ENCODE data around the gene VCAN.

VCAN gene

GRCh38 chr5:83538786-83539462 is 67.4 kb downstream of the VCAN start:
- no peaks in the 10 kb centered on the region for H3K9me3 ChIP-seq (ENCODE audit: control insufficient read depth, insufficient read depth, low read depth, low read length)
- no peak overlapping the region for H3K27ac ChIP-seq (ENCODE audit: low read depth, low read length)

DNA sequence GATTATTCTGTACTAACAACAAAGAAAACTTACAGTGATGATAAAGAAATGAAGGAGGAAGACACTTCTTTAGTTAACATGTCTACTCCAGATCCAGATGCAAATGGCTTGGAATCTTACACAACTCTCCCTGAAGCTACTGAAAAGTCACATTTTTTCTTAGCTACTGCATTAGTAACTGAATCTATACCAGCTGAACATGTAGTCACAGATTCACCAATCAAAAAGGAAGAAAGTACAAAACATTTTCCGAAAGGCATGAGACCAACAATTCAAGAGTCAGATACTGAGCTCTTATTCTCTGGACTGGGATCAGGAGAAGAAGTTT is 67.9 kb downstream of the VCAN start:
- no peak overlapping the region for H3K27ac ChIP-seq (ENCODE audit: low read depth, low read length)
- H3K36me3 ChIP-seq (ENCODE audit: control insufficient read depth, insufficient read depth, low read length): peaks cover 83% of the 10 kb centered on the region
- no peaks in the 10 kb centered on the region for H3K4me1 ChIP-seq (ENCODE audit: control insufficient read depth, insufficient read depth, low read length)
- H3K9ac ChIP-seq (ENCODE audit: low read length): no peak overlapping the region
- H3K27me3 ChIP-seq (ENCODE audit: control insufficient read depth, insufficient read depth, low read length): no peaks in the 10 kb centered on the region
- no peaks in the 10 kb centered on the region for H3K9me3 ChIP-seq (ENCODE audit: control insufficient read depth, insufficient read depth, low read depth, low read length)
- H3K4me3 ChIP-seq (ENCODE audit: low read depth, low read length): no peak overlapping the region

More at GRCh38 chr5:83538786-83539462, 67.4 kb downstream of the VCAN start:
- Histone ChIP-seq H3K4me3 (ENCODE audit: low read depth, low read length) (no peak overlapping the region), H3K27me3 (ENCODE audit: control insufficient read depth, insufficient read depth, low read length) (no peaks in the 10 kb centered on the region), H3K36me3 (ENCODE audit: control insufficient read depth, insufficient read depth, low read length) (peaks cover 78% of the 10 kb centered on the region), H3K9ac (ENCODE audit: low read length) (no peak overlapping the region), H3K4me1 (ENCODE audit: control insufficient read depth, insufficient read depth, low read length) (no peaks in the 10 kb centered on the region)

DNA sequence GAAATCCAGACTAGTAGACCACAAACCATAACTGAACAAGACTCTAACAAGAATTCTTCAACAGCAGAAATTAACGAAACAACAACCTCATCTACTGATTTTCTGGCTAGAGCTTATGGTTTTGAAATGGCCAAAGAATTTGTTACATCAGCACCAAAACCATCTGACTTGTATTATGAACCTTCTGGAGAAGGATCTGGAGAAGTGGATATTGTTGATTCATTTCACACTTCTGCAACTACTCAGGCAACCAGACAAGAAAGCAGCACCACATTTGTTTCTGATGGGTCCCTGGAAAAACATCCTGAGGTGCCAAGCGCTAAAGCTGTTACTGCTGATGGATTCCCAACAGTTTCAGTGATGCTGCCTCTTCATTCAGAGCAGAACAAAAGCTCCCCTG is 68.6 kb downstream of the VCAN start:
- no peak overlapping the region for H3K27ac ChIP-seq (ENCODE audit: low read depth, low read length)

GRCh38 chr5:83540783-83541182 is 69.2 kb downstream of the VCAN start:
- no peaks in the 10 kb centered on the region for H3K4me1 ChIP-seq (ENCODE audit: control insufficient read depth, insufficient read depth, low read length)
- H3K27ac ChIP-seq (ENCODE audit: low read depth, low read length): no peak overlapping the region
- H3K36me3 ChIP-seq (ENCODE audit: control insufficient read depth, insufficient read depth, low read length): peaks cover 91% of the 10 kb centered on the region
- no peak overlapping the region for H3K9ac ChIP-seq (ENCODE audit: low read length)
- no peak overlapping the region for H3K4me3 ChIP-seq (ENCODE audit: low read depth, low read length)
- H3K9me3 ChIP-seq (ENCODE audit: control insufficient read depth, insufficient read depth, low read depth, low read length): no peaks in the 10 kb centered on the region
- no peaks in the 10 kb centered on the region for H3K27me3 ChIP-seq (ENCODE audit: control insufficient read depth, insufficient read depth, low read length)

More for the DNA sequence above, 68.6 kb downstream of the VCAN start:
- no peak overlapping the region for H3K9ac ChIP-seq (ENCODE audit: low read length)
- H3K27me3 ChIP-seq (ENCODE audit: control insufficient read depth, insufficient read depth, low read length): no peaks in the 10 kb centered on the region
- H3K4me3 ChIP-seq (ENCODE audit: low read depth, low read length): no peak overlapping the region
- no peaks in the 10 kb centered on the region for H3K9me3 ChIP-seq (ENCODE audit: control insufficient read depth, insufficient read depth, low read depth, low read length)
- no peaks in the 10 kb centered on the region for H3K4me1 ChIP-seq (ENCODE audit: control insufficient read depth, insufficient read depth, low read length)
- peaks cover 88% of the 10 kb centered on the region for H3K36me3 ChIP-seq (ENCODE audit: control insufficient read depth, insufficient read depth, low read length)

DNA sequence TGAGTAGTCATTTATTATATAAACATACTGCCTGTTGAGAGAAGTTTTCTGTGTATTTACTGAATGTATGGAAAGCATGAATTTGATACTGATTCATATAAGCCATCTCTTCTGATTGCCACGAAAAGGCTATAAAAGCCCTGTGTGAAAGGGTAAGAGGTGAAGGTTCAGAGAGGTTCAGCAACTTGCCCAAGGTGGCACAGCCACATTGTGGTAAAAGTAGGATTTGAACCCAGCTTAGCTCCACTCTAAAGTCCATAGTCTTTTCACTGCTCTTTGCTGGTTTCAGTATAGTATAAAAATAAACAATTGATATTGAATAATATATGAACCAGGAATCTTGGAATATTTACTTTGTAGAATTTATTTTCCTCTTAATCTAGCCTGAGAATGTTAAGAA is 71.3 kb downstream of the VCAN start:
- Histone ChIP-seq H3K27me3 (ENCODE audit: control insufficient read depth, insufficient read depth, low read length) (no peaks in the 10 kb centered on the region), H3K36me3 (ENCODE audit: control insufficient read depth, insufficient read depth, low read length) (peaks cover 93% of the 10 kb centered on the region), H3K9ac (ENCODE audit: low read length) (no peak overlapping the region), H3K9me3 (ENCODE audit: control insufficient read depth, insufficient read depth, low read depth, low read length) (no peaks in the 10 kb centered on the region), H3K27ac (ENCODE audit: low read depth, low read length) (no peak overlapping the region), H3K4me3 (ENCODE audit: low read depth, low read length) (no peak overlapping the region), H3K4me1 (ENCODE audit: control insufficient read depth, insufficient read depth, low read length) (no peaks in the 10 kb centered on the region)

- H3K9ac ChIP-seq (ENCODE audit: low read length): no peak overlapping the region
- no peak overlapping the region for H3K27ac ChIP-seq (ENCODE audit: low read depth, low read length)
- no peaks in the 10 kb centered on the region for H3K9me3 ChIP-seq (ENCODE audit: control insufficient read depth, insufficient read depth, low read depth, low read length)
- no peaks in the 10 kb centered on the region for H3K4me1 ChIP-seq (ENCODE audit: control insufficient read depth, insufficient read depth, low read length)
- H3K27me3 ChIP-seq (ENCODE audit: control insufficient read depth, insufficient read depth, low read length): no peaks in the 10 kb centered on the region
- H3K4me3 ChIP-seq (ENCODE audit: low read depth, low read length): no peak overlapping the region
- H3K36me3 ChIP-seq (ENCODE audit: control insufficient read depth, insufficient read depth, low read length): peaks cover 93% of the 10 kb centered on the region
These were observed 72.4 kb downstream of the VCAN start for GRCh38 chr5:83543898-83544297.

DNA sequence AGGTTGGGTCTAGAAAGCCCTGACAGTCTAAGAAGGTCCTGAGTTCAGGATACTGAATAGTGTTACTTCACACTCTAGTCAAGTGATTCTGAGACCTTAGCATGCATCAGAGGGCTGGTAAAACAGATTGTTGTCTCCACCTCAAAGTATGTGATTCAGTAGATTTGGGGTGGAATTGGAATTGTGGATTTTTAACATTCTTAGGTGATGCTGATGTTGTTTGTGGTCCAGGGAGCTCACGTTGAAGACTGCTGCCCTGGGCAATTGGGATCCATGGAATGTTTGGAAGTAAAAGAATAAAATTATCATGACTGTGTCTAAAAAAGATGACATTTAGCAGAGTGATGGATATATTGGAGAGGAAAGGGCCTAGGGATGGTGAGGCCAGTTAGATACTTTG is 75.6 kb downstream of the VCAN start:
- no peak overlapping the region for H3K4me3 ChIP-seq (ENCODE audit: low read depth, low read length)
- H3K9me3 ChIP-seq (ENCODE audit: control insufficient read depth, insufficient read depth, low read depth, low read length): no peaks in the 10 kb centered on the region
- H3K36me3 ChIP-seq (ENCODE audit: control insufficient read depth, insufficient read depth, low read length): peaks cover 85% of the 10 kb centered on the region
- no peaks in the 10 kb centered on the region for H3K27me3 ChIP-seq (ENCODE audit: control insufficient read depth, insufficient read depth, low read length)
- no peak overlapping the region for H3K27ac ChIP-seq (ENCODE audit: low read depth, low read length)
- H3K9ac ChIP-seq (ENCODE audit: low read length): no peak overlapping the region
- H3K4me1 ChIP-seq (ENCODE audit: control insufficient read depth, insufficient read depth, low read length): no peaks in the 10 kb centered on the region

DNA sequence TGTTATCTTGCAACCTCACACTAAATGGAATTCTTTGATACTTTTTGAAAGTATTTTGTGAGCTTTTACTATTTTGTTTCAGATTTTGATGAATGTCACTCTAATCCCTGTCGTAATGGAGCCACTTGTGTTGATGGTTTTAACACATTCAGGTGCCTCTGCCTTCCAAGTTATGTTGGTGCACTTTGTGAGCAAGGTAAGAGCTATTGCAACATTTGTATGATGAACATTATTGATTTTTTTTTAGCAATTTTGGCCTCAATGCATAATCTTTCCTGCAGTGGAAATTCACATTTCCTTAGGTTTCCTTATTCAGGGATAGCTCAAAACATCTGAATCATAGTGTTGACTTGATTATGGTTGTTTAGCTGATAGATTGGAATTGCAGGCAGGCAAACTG is 76.3 kb downstream of the VCAN start:
- peaks cover 86% of the 10 kb centered on the region for H3K36me3 ChIP-seq (ENCODE audit: control insufficient read depth, insufficient read depth, low read length)
- H3K9ac ChIP-seq (ENCODE audit: low read length): no peak overlapping the region
- no peaks in the 10 kb centered on the region for H3K9me3 ChIP-seq (ENCODE audit: control insufficient read depth, insufficient read depth, low read depth, low read length)
- H3K27ac ChIP-seq (ENCODE audit: low read depth, low read length): no peak overlapping the region
- H3K4me1 ChIP-seq (ENCODE audit: control insufficient read depth, insufficient read depth, low read length): no peaks in the 10 kb centered on the region
- no peaks in the 10 kb centered on the region for H3K27me3 ChIP-seq (ENCODE audit: control insufficient read depth, insufficient read depth, low read length)
- H3K4me3 ChIP-seq (ENCODE audit: low read depth, low read length): no peak overlapping the region

DNA sequence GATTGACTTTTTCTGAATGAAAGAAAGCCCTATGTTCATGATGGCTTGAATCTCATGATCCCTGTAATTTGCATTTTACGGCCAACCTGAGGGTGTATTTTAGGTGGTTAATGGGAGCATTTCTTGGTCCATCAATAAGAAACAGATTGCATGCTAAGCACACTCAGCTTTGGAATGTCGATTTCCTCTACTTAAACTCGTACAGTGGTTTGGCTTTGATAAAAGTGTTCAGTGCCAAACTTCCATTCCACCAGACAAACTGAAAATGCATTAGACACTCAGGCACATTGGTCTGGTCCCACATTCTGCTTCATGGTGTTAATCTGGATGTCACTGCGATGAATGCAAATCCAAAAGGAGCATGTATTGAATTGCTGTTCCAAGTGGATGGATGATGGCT is 77.0 kb downstream of the VCAN start:
- Histone ChIP-seq H3K36me3 (ENCODE audit: control insufficient read depth, insufficient read depth, low read length) (peaks cover 89% of the 10 kb centered on the region), H3K9me3 (ENCODE audit: control insufficient read depth, insufficient read depth, low read depth, low read length) (no peaks in the 10 kb centered on the region), H3K27ac (ENCODE audit: low read depth, low read length) (no peak overlapping the region), H3K4me3 (ENCODE audit: low read depth, low read length) (no peak overlapping the region), H3K9ac (ENCODE audit: low read length) (no peak overlapping the region), H3K27me3 (ENCODE audit: control insufficient read depth, insufficient read depth, low read length) (no peaks in the 10 kb centered on the region), H3K4me1 (ENCODE audit: control insufficient read depth, insufficient read depth, low read length) (no peaks in the 10 kb centered on the region)

- H3K27ac ChIP-seq (ENCODE audit: low read depth, low read length): no peak overlapping the region
- H3K9ac ChIP-seq (ENCODE audit: low read length): no peak overlapping the region
- no peak overlapping the region for H3K4me3 ChIP-seq (ENCODE audit: low read depth, low read length)
- no peaks in the 10 kb centered on the region for H3K27me3 ChIP-seq (ENCODE audit: control insufficient read depth, insufficient read depth, low read length)
- no peaks in the 10 kb centered on the region for H3K9me3 ChIP-seq (ENCODE audit: control insufficient read depth, insufficient read depth, low read depth, low read length)
- no peaks in the 10 kb centered on the region for H3K4me1 ChIP-seq (ENCODE audit: control insufficient read depth, insufficient read depth, low read length)
- H3K36me3 ChIP-seq (ENCODE audit: control insufficient read depth, insufficient read depth, low read length): peaks cover 89% of the 10 kb centered on the region
These were observed 77.5 kb downstream of the VCAN start for GRCh38 chr5:83549076-83549475.

DNA sequence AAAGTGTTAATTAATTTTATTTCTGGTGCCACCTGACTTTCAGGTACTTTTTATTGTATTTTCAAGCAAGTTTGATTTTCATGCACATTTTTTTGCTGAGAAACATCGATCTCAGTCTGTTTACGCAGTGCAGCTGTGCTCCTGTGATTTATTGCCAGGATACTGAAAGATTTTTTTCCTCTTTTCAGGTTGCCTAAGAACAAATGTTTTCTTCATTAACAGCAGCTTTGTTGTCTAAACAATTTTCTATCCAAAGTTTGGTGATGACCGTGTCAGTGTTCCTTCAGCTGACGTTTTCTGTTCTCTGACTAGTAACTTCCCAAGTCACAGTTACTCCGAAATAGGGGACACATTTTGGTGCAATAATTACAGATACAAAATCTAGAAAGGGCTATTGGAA is 78.1 kb downstream of the VCAN start:
- H3K9me3 ChIP-seq (ENCODE audit: control insufficient read depth, insufficient read depth, low read depth, low read length): no peaks in the 10 kb centered on the region
- H3K36me3 ChIP-seq (ENCODE audit: control insufficient read depth, insufficient read depth, low read length): peaks cover 91% of the 10 kb centered on the region
- H3K4me3 ChIP-seq (ENCODE audit: low read depth, low read length): no peak overlapping the region

DNA sequence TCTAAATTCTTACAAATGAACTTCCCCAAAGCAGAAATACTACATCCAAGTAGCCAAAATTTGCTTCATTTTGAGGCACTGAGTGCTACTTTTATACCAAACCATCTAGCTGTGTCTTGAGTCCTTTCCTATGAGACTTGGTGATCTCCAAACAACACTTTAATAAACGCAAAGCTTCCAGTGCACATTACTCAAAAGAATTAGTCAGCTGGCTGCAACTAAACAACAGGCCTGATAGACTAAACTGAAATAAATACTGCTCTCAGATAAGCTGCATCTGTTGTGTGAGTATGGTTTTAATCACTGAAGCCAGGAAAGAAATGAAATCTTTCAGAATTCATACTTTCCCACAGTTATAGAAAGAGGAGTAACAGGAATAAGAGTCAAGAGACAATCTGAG is 80.3 kb downstream of the VCAN start:
- Histone ChIP-seq H3K27me3 (ENCODE audit: control insufficient read depth, insufficient read depth, low read length) (no peaks in the 10 kb centered on the region), H3K27ac (ENCODE audit: low read depth, low read length) (0 out of 2 replicates have a peak overlapping the region, but pooled peaks have one; percentile 48), H3K9ac (ENCODE audit: low read length) (no peak overlapping the region), H3K36me3 (ENCODE audit: control insufficient read depth, insufficient read depth, low read length) (peaks cover 91% of the 10 kb centered on the region), H3K4me1 (ENCODE audit: control insufficient read depth, insufficient read depth, low read length) (no peaks in the 10 kb centered on the region), H3K4me3 (ENCODE audit: low read depth, low read length) (no peak overlapping the region), H3K9me3 (ENCODE audit: control insufficient read depth, insufficient read depth, low read depth, low read length) (no peaks in the 10 kb centered on the region)

More for the DNA sequence above, 78.1 kb downstream of the VCAN start:
- Histone ChIP-seq H3K4me1 (ENCODE audit: control insufficient read depth, insufficient read depth, low read length) (no peaks in the 10 kb centered on the region), H3K9ac (ENCODE audit: low read length) (no peak overlapping the region), H3K27ac (ENCODE audit: low read depth, low read length) (no peak overlapping the region), H3K27me3 (ENCODE audit: control insufficient read depth, insufficient read depth, low read length) (no peaks in the 10 kb centered on the region)
